Activated CD8-positive, alpha-beta memory T cell treated with anti-CD3 and anti-CD28 coated beads, Interleukin-2, amount 50 U/mL, for 1 hour (primary cell): ENCODE measurements around the gene CFAP58.

ENCODE experiments used
- DNase-seq: peaks from one replicate; pipeline ENCODE4 v3.0.0-alpha.2; 2020; ENCODE audit errors: extremely low read depth

Gene CFAP58

DNA sequence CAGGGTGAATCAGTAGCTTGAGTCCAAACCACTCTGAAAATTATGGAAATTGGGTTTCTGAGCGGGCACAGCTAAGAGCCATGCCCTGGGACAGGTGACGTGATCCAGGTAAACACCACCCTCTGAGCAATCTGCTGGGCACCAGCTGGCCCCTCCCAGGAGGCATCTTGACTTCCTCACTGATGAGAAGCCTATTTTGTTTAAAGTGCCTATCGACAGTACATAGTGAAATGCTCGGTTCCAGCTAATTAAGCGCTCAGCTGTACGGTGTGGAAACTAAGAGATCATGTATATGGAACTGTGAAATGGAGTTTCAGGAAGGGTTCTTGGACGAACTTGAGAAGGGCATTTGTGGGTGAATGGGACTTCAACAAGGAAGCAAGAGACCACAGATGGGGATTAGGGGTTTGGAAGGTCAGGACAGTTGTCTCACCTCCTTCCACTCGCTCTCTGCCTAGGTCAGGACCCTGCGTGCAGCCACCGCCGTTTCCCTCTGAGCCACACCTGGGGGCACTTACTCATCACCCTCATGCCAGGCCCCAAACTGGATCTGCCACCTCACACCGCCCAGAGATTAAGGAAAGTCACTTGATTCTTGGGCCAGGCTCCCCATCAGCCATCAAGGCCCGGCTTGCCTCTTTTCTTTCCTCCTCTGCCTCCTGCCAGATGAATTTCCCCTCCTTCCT is 18.5 kb upstream of the CFAP58 start:
- DNase-seq = no peak

DNA sequence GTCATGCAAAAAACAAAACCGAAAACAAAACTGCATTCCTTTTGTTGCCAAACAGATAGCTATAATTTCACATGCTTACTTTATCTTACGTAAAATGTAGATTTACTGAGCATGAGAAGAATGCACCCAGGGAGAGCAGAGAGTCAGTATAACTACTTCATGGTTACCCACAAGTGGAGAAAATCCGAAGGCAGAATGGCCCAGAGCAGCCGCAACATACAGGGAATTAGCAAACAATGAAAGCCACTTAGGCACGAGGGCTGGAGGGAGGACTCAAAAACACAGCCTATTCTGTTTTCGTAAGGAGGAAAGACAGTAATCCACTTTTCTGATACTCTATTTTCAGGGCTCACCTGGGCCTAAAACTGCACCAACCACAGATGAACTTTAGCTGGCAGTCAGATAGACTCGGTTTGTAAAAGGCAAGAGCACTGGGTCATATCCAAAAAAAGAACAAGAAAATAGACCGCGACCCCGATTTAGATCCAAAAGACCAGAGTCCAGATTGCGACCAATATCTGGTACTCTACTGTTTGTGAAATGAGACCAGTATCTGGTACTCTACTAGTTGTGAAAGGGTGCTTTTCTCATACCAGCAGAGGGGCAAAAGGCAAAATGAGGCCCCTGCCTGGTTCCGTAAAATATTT is 16.7 kb upstream of the CFAP58 start:
- DNase-seq = no peak

DNA sequence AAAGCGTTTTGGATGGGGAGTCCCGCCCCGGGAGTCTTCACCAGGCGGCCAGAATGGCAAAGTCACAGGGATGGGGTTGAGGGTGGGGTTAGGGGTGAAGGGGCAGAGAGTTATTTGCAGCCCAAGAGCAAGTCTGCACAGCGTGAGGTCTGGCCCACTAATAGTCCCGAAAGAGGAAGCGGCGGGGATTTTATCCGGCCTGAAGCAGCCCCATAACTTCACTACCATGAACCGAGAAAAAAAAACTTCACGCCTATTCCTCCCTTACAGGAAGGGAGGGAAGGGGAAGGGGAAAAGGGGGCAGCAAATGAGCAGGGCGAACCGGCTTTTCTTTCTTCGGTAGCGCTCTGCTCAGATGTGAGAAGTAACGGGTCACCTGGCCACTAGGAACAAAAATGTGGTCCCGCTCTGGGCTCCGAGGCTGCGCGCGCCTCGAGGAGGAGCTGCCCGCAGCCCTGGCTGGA is 16.1 kb upstream of the CFAP58 start:
- no peak for DNase-seq

GRCh38 chr10:104337985-104338735 is 15.5 kb upstream of the CFAP58 start, which contains the start of gene ITPRIP:
Gene ITPRIP (minus strand): TSS chr10:104338465. CDS start chr10:104316051, 22,414 bp downstream.
- peak; percentile 47 for DNase-seq

GRCh38 chr10:104339469-104340110 is 14.0 kb upstream of the CFAP58 start:
- DNase-seq = no peak

GRCh38 chr10:104340111-104340526 is 13.5 kb upstream of the CFAP58 start:
- DNase-seq = no peak

- no peak for DNase-seq
These were observed 13.0 kb upstream of the CFAP58 start for GRCh38 chr10:104340641-104341040.

GRCh38 chr10:104342941-104343411 is 10.7 kb upstream of the CFAP58 start:
- no peak for DNase-seq

DNA sequence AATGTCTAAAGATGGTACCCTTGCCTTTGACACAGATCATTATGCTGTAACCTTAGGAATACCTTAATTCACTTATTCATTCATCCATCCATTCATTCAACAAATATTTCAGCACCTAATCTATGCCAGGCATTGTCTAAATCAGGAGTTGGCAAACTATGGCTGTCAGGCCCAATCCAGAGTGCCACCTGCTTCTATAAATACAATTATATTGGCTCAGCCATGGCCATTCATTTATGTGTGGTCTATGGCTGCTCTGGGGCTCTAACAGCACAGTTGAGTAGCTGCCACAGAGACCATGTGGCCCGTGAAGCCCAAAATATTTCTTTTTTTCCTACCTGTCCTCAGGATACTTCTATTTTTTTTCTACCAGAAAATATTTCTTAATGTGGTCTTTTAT is 9.4 kb upstream of the CFAP58 start:
- no peak for DNase-seq

DNA sequence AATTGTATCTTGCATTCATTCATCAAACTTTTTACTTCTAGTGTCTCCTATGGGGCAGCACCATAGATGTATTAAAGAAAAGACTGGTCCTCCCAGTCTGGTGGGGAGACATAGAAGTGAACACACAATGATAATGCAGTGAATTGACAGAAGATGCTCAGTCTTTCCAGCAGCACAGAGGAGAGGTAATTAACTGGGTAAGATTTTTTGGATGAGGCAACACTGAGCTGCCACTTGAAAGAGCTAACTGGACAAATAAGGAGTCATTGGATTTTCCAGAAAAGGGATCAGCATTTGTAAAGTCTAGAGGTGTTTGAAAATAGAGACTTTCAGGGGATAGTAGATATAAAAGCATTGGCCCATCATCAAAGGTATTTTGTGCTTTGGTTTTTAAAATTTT is 8.1 kb upstream of the CFAP58 start:
- DNase-seq = no peak

GRCh38 chr10:104345941-104346340 is 7.7 kb upstream of the CFAP58 start:
- DNase-seq = no peak

GRCh38 chr10:104347295-104348045 is 6.2 kb upstream of the CFAP58 start:
- no peak for DNase-seq

- no peak for DNase-seq
These were observed 5.0 kb upstream of the CFAP58 start for GRCh38 chr10:104348601-104349000.

DNA sequence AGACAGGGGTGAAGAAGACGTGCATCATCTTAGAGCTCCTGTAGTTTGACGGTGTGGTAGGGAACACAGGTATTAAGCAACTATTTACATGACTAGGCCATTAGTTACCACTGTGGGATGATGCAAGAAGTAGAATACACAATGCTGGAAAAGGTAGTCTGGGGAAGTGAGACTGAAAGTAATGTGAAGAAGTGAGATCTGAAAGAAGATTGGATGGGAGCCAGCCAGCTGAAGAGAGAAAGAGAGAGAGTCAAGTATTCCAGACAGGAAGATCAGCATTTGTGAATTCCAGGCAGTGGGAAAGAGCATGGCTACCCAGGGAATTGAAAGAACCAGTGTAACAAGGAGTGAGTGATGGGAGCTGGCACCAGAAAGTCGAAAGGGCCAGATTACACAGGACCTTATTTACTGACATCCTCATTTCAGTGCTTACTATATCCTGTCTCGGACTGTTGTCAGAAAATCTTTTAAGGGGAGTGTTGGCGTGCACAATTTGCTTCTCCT is 4.0 kb upstream of the CFAP58 start:
- no peak for DNase-seq

GRCh38 chr10:104350127-104350635 is 3.5 kb upstream of the CFAP58 start:
- DNase-seq = no peak

DNA sequence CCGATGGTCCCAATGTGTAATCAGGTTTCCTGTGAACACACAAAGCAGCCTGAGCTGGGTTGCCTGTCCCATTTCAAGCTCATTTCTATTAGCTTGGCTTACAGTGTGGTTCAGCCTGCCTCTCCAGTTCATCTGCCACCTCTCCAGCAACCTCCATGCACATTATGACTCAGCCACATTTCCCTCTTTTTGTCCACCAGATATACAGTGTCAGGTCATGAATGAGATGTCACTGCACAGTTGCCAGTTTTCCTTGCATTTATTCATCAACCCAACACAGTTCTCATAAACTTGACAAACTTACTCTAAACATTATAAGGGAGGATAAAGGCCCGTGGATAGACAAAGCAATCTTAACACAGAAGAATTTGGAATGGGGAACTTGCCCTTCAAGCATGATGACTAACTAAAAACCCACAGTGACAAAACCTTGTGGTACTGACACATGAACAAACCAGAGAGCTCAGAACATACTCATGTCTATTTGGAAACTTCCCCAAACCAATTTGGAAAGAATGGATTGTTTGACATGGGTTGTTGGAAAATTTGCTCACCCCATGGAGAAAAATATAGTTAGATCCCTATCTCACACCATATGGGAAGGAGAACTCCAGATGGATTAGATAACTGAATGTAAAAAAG is 2.5 kb upstream of the CFAP58 start:
- no peak for DNase-seq

DNA sequence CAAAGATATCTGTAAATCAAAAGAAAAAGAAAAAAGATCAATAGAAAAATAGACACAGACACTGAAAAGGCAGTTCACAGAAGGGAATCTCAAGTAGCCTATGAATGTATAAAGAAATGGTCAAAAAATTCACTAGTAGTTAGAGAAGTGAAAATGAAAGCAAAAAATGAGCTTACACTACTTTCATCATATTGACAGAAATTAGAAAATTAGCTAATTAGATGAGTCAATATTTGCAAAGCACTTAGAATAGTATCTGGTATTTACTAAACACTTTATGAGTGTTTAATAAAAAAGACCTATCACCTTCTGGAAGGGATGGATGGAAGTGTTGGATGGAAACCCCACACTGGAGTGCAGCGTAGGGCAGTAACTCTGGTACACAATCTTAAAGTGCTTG is 1.7 kb upstream of the CFAP58 start:
- no peak for DNase-seq

- DNase-seq = no peak
These were observed 6.2 kb downstream of the CFAP58 start for GRCh38 chr10:104359811-104360210.

DNA sequence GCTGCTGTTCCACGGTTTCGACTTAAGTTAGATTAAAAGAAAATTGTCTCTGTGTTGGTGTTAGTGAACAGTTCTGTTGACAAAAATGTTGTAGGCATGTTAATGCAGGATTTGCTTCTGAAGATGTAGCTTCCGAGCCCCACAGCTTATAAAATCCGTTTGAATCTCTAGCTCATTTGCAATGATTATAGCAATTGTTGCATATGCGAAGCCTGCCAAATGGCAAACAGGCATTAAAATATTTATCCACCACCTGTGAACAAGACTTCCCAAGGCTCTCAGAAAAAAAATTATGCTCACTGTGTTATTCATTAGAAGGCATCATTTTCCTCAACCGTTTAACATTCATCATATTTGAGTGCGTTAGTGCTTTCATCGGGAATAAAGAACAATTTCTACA is 14.3 kb downstream of the CFAP58 start:
- DNase-seq = no peak

DNA sequence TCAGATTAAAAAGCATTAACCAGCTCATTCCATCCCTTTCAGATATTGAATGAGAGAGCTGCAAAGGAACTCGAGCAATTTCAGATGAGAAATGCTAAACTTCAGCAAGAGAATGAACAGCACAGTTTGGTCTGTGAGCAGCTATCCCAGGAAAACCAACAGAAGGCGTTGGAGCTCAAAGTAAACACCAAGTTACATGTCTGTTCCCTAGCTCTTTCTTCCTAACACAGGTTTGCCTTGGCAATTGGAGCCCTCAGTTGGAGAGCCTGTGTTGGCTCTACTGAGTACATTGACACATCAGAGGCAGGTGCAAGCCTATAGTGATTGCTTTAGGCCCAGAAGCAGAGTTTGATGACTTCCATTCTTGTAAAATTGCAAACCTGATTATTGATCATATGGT is 14.7 kb downstream of the CFAP58 start:
- no peak for DNase-seq
